WI38 (cell line): ENCODE data around the gene ESYT3.

Experiments used
- H3K4me3 ChIP-seq: 2 replicates; pipeline ENCODE4 v1.5.1; 2011; ENCODE audit warnings: low read depth, mild to moderate bottlenecking, control low read depth, low read length
- TF ChIP-seq, protein P1 (sequence below): IDR thresholded peaks from 2 replicates; pipeline ENCODE4 v1.5.1; 2012; ENCODE audit warnings: low read depth, mild to moderate bottlenecking, control low read depth, low read length

The ESYT3 gene

DNA sequence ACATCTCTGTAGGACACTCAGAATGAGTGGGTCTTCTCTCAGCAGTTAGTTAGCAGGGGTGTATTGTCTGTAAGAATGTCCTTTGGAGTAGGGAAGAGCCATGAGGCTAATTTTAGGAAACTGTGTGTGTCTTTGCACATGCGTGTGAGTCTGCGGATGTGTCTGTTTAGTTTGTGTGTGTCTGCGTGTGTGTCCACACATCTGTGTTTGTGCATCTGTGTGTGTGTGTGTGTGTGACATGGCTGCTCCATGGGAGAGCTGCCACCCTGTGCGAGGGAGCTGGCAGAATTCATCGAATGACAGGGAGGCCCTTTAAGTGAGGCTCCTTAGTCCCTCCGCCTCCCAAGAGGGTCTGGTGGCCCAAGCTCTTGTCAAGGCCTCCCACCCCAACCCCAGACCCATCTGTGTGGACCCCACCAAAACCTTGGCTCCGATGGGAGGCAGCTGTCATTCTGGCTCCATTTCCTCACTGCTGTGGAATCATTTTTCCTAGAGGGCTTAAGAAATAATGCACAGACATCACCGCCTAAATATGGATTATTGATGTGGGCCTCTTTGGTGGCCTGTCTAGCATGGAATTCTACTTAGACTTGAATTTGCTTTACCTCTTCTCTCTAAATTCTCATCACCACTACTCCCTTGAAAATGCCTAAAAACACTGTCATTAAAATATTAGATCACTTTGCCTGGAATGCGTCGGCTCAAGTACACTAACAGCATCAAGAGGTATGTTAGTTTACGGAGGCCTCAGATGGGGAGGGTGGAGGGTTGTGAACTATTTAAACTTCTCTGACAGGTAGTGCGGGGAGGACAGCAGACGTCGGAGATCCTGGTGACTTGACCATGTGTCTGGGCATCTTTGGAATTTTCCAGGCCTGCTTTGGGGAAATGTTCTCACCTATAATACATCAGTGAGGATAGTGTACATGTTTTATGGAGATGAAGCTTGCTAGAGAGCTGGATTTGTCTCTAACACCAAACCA, 9.4 kb downstream of the ESYT3 start:
- H3K4me3 ChIP-seq, result no peak overlapping the region
- TF ChIP-seq, protein P1, sequence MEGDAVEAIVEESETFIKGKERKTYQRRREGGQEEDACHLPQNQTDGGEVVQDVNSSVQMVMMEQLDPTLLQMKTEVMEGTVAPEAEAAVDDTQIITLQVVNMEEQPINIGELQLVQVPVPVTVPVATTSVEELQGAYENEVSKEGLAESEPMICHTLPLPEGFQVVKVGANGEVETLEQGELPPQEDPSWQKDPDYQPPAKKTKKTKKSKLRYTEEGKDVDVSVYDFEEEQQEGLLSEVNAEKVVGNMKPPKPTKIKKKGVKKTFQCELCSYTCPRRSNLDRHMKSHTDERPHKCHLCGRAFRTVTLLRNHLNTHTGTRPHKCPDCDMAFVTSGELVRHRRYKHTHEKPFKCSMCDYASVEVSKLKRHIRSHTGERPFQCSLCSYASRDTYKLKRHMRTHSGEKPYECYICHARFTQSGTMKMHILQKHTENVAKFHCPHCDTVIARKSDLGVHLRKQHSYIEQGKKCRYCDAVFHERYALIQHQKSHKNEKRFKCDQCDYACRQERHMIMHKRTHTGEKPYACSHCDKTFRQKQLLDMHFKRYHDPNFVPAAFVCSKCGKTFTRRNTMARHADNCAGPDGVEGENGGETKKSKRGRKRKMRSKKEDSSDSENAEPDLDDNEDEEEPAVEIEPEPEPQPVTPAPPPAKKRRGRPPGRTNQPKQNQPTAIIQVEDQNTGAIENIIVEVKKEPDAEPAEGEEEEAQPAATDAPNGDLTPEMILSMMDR, result no peak

DNA sequence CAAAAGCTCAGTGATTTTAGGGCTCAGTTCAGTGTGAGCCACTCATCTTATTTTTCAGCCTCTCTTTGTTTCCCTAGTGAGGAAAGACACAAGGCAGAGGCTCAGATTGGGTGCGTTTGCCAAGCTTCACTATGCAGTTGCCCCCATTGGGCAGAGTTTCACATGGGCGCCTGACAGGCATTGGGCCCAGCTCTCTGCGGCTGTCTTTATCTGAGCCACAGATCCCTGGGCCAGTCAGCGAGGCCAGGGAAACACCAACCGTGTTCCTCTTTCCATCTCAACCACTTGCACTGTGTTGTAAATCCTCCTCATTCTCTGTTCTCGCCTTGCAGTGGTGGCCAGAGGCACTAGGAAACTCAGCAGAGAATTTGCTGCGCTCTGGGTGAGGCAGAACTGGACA, 10.8 kb downstream of the ESYT3 start:
- H3K4me3 ChIP-seq, result no peak overlapping the region
- TF ChIP-seq, protein P1, result no peak

DNA sequence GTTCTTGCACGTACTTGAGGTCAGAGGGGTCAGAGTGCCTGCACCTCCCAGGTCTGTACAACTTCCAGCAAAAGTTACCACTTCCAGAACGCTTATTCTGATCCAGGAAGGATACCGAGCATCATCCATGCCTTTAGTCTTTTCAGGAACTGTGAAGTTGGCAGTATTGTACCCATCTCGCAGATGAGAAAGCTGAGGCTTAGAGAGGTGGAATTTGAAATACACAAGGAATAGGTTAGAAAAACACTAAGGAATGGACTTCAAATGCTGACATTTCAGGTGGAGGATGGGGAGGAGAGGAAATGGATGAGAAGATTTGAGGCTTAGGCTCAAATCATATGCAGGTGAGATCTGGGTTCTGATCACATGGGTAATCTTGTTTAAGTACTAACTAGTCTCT, 11.2 kb downstream of the ESYT3 start:
- TF ChIP-seq, protein P1, result no peak
- no peak overlapping the region for H3K4me3 ChIP-seq

DNA sequence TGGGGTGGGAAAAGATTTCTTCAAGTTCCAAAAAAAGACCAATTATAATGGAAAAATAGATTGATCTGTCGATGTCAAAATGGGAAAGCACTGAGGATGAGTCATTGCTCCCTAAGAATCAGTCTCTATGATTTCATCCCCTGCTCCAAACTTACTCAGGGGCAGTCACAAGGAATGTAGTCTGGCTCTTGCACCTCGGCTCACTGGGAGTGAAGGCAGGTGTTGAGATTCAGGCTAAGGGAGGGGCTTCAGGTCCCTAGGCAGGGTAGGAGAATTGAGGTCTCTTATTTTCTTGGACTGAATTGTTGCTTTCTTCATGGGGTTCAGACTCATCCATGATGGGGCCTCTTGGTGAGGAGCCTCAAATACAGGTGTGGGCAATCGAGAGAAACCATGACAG, 14.2 kb downstream of the ESYT3 start:
- TF ChIP-seq, protein P1, result no peak
- no peak overlapping the region for H3K4me3 ChIP-seq

DNA sequence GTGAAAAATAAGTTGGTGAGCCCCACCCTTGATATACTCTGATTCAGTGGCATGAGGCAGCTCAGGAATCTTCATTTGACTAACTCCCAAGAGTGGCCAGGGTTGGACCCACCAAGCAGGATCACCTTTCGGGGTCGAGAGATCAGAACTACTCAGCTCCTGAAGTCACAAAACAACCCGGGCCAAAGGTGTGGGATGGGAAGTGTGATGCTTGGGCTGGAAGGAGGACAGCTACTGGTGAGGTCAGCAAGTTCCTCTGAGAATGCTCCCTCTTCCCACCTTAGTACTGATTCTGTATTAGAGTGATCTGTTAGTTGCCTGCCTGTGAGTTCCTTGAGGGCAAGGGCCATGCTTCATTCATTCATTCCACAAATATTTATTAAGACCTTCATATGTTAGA, 15.1 kb downstream of the ESYT3 start:
- no peak overlapping the region for H3K4me3 ChIP-seq
- TF ChIP-seq, protein P1, result no peak

DNA sequence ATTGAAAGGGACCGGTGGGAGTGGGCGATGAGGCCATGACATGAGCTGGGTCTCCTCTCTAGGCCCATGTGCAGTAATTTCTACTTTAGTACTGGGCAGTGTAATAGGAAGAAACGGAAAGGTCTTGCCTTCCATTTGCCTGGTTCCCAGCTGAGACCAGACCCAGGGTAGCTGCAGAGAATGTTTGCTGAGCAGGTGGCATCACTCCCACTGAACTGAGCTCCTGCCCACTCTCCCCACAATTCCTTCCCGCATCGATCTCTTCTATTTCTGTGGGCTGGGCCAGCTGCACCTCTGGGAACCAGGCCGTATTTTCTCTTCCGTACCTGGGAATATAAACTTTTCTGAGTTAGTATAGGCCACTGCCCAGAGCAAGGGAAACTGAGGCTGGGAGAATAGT, 15.8 kb downstream of the ESYT3 start:
- TF ChIP-seq, protein P1, result no peak

DNA sequence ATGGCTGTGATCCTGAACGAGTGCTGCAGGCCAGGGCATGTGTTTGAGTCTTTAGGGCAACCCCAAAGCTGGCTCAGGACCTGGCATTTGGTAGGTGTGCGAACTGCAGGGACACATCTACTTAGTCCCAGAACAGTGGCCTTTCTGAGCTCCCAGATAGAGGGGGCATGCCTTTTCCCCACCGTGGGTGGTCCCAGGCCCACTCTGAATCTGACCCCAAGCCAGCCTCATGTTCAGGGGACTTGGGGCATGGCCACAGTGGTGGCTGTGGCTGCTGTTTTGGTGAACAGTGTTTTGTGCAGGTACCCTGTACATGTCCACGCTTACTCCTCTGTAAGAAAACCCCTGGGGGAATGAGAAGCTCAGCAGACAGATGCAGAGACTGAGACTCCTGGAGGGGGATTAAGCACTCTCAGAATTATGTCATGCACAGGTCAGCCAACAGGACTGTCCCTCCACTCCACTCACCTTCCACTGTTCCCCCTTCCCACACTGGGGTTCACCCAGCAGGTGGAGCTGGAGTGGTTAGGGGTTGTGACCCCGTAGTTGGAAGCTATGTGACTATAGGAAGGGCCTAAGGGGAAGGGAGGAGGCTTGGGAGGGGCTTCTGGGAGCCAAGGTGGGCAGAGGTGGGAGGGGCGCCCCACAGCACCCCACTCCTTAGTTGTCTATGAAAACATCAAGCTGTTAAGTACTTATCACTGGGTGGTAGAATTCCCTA, 16.4 kb downstream of the ESYT3 start:
- TF ChIP-seq, protein P1, result no peak
- H3K4me3 ChIP-seq, result no peak overlapping the region

More for the DNA sequence above, 15.8 kb downstream of the ESYT3 start:
- no peak overlapping the region for H3K4me3 ChIP-seq
